ENCODE measurements around the gene ARHGEF19. TPM values are rescaled to one million over a fixed set of nuclear protein-coding genes. Genes with fewer than 3 reads are reported as not detected.

The ARHGEF19 gene
- total RNA-seq, 1 experiment from 2014 or later = 38.5 TPM

DNA sequence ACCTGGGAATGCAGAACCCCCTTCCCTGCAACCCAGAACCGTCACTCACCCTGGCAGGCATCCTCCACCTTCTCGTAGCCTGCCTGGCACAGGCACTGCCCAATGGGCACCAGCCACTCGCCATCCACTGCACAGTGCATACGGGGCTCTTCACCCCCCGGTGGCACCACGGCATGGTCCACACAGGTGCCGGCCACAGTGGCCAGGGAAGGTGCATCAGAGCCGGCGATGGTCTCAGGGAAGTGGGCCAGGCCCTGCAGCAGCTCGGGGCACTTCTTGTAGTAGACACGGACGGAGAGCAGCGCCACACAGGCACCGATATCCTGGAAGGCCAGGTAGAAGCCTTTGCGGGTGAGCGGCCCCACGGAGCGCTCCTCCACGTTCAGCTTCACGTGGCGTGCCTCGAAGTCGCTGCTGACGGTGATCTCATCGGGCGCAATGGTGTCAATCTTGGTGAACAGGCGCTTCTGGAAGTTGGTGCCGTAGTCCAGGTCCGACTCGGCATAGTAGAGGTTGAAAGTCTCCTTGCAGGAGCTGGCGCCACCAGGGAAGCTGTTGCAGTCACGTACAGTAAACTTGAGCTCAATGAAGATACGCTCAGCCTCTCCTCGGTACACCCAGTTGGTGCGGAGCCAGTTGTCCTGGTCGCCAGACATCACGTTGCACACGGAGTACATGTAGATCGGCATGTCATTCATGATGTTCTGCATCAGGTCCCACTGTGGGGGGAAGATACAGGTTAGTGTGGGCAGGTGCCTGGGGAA lies 63.9 kb downstream of the ARHGEF19 start:
- Histone ChIP-seq H3K27me3 (ENCODE audit: insufficient read depth, low read depth) (no peaks in the 10 kb centered on the region), H3K4me1 (replicated peaks; ENCODE audit: insufficient read depth) (peaks cover 81% of the 10 kb centered on the region), H3K9me2 (ENCODE audit: insufficient read depth) (no peaks in the 10 kb centered on the region), H3F3A (ENCODE audit: insufficient read depth, low read depth) (peaks cover 85% of the 10 kb centered on the region), H3K36me3 (ENCODE audit: low read depth) (peaks cover 52% of the 10 kb centered on the region), H3K4me3 (peak overlapping the region; percentile 86), H2AFZ (no peak overlapping the region), H3K79me2 (ENCODE audit: low read depth) (peaks cover 91% of the 10 kb centered on the region), H3K9me3 (ENCODE audit: insufficient read depth, low read depth) (no peaks in the 10 kb centered on the region), H4K20me1 (ENCODE audit: insufficient read depth) (peaks cover 47% of the 10 kb centered on the region), H3K4me2 (peak overlapping the region; percentile 96), H3K27ac (peak overlapping the region; percentile 92)
- TF ChIP-seq EZH2 (IDR thresholded peaks at IDR 0.05; ENCODE audit: low read depth) = no peak
- TF ChIP-seq, protein P1, sequence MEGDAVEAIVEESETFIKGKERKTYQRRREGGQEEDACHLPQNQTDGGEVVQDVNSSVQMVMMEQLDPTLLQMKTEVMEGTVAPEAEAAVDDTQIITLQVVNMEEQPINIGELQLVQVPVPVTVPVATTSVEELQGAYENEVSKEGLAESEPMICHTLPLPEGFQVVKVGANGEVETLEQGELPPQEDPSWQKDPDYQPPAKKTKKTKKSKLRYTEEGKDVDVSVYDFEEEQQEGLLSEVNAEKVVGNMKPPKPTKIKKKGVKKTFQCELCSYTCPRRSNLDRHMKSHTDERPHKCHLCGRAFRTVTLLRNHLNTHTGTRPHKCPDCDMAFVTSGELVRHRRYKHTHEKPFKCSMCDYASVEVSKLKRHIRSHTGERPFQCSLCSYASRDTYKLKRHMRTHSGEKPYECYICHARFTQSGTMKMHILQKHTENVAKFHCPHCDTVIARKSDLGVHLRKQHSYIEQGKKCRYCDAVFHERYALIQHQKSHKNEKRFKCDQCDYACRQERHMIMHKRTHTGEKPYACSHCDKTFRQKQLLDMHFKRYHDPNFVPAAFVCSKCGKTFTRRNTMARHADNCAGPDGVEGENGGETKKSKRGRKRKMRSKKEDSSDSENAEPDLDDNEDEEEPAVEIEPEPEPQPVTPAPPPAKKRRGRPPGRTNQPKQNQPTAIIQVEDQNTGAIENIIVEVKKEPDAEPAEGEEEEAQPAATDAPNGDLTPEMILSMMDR (conservative IDR thresholded peaks at IDR 0.05) = no peak
- intact Hi-C loops (cut with micrococcal nuclease; ENCODE audit: unreplicated experiment) = loop anchor here (5.0 to 10.0 kb wide), 3 partner anchors 354 to 624 kb away; partner anchors contain the start of genes CASP9, DNAJC16 and PLEKHM2
- POLR2A ChIA-PET (ENCODE audit: unreplicated experiment) = interaction anchor here (0.5 kb wide), 1 partner anchor 69 kb away, joined by 10 read pairs; no protein-coding TSS in a partner anchor
- CTCF ChIA-PET = interaction anchor here (0.5 to 0.6 kb wide), 2 partner anchors 43 to 75 kb away, joined by 3 to 4 read pairs; no protein-coding TSS in a partner anchor
- no peak for DNase-seq
- no TSS peak for BruUV-seq (replicated peaks)

Other genes starting within 250 kb of the ARHGEF19 start
- gene ZBTB17, start 236.6 kb downstream of the ARHGEF19 start, total RNA-seq (2021) = 17.4 and 24.2 TPM in 2 replicates
- gene SRARP, start 208.4 kb downstream of the ARHGEF19 start, total RNA-seq (2021) = not detected in 2 replicates
- not detected in 2 replicates for gene HSPB7, start 194.6 kb downstream of the ARHGEF19 start, total RNA-seq (2021)
- 1.0 and 1.1 TPM in 2 replicates for gene CLCNKA, start 190.6 kb downstream of the ARHGEF19 start, total RNA-seq (2021)
- gene CLCNKB, start 168.9 kb downstream of the ARHGEF19 start, total RNA-seq (2021) = 1.1 and 1.9 TPM in 2 replicates
- gene FAM131C, start 139.0 kb downstream of the ARHGEF19 start, total RNA-seq (2021) = 7.4 and 12.3 TPM in 2 replicates
- 48.3 and 65.8 TPM in 2 replicates for gene EPHA2, start 56.6 kb downstream of the ARHGEF19 start, total RNA-seq (2021)
- gene CPLANE2, start 24.5 kb upstream of the ARHGEF19 start, total RNA-seq (2021) = 4.5 and 6.1 TPM in 2 replicates
- gene FBXO42, start 139.8 kb upstream of the ARHGEF19 start, total RNA-seq (2021) = 13.0 and 15.3 TPM in 2 replicates
- gene SZRD1, start 154.6 kb upstream of the ARHGEF19 start, total RNA-seq (2021) = 104 and 114 TPM in 2 replicates
- gene SPATA21, start 224.8 kb upstream of the ARHGEF19 start, total RNA-seq (2021) = not detected in 2 replicates
- gene NECAP2, start 228.1 kb upstream of the ARHGEF19 start, total RNA-seq (2021) = 49.6 and 52.4 TPM in 2 replicates